LoVo (cell line): ENCODE data around the gene HTR2C.
"Not testable (repeated sequence)": the region's sequence is repeated elsewhere in the genome, so short reads cannot be mapped to it uniquely, and the experiment has no call there.

Source experiments
- DNase-seq: peaks from one replicate; pipeline ENCODE4 v3.0.0-alpha.2; 2016; ENCODE audit warnings: low spot score

HTR2C gene

GRCh38 chrX:114583646-114584374 lies at the start of gene HTR2C:
Gene HTR2C (plus strand): TSS chrX:114584086. CDS start chrX:114726937, 142,851 bp downstream.
- no peak for DNase-seq

GRCh38 chrX:114580336-114580735 lies 3.5 kb upstream of the HTR2C start:
- no peak for DNase-seq

- DNase-seq, result no peak
These were observed 2.2 kb upstream of the HTR2C start for GRCh38 chrX:114581528-114582263.

- DNase-seq, result no peak
These were observed 1.6 kb upstream of the HTR2C start for GRCh38 chrX:114582264-114582632.

- DNase-seq, result no peak
These were observed 1.0 kb upstream of the HTR2C start for GRCh38 chrX:114582698-114583395.

GRCh38 chrX:114584375-114584943 lies 573 bp downstream of the HTR2C start:
- no peak for DNase-seq

GRCh38 chrX:114584983-114585842 lies 1.3 kb downstream of the HTR2C start:
- no peak for DNase-seq

GRCh38 chrX:114591121-114591520 lies 7.2 kb downstream of the HTR2C start:
- no peak for DNase-seq

- no peak for DNase-seq
These were observed 15.4 kb downstream of the HTR2C start for GRCh38 chrX:114599305-114599704.

GRCh38 chrX:114599911-114600310 lies 16.0 kb downstream of the HTR2C start:
- no peak for DNase-seq

GRCh38 chrX:114606619-114607018 lies 22.7 kb downstream of the HTR2C start:
- not testable (repeated sequence) for DNase-seq

- DNase-seq, result peak; percentile 22
These were observed 27.2 kb downstream of the HTR2C start for GRCh38 chrX:114611018-114611619.

GRCh38 chrX:114615765-114616164 lies 31.9 kb downstream of the HTR2C start:
- DNase-seq, result no peak

GRCh38 chrX:114619874-114620273 lies 36.0 kb downstream of the HTR2C start:
- no peak for DNase-seq

- no peak for DNase-seq
These were observed 42.4 kb downstream of the HTR2C start for GRCh38 chrX:114626323-114626722.

- DNase-seq, result no peak
These were observed 52.1 kb downstream of the HTR2C start for GRCh38 chrX:114635986-114636385.

GRCh38 chrX:114650351-114650750 lies 66.5 kb downstream of the HTR2C start:
- no peak for DNase-seq

GRCh38 chrX:114675365-114675764 lies 91.5 kb downstream of the HTR2C start:
- no peak for DNase-seq

- not testable (repeated sequence) for DNase-seq
These were observed 116.6 kb downstream of the HTR2C start for GRCh38 chrX:114700533-114700932.

- no peak for DNase-seq
These were observed 125.5 kb downstream of the HTR2C start for GRCh38 chrX:114709406-114709805.

GRCh38 chrX:114710571-114710970 lies 126.7 kb downstream of the HTR2C start:
- DNase-seq, result no peak
